Osteoblast (primary cell): ENCODE measurements around the gene RDM1. TPM values are rescaled to one million over a fixed set of nuclear protein-coding genes. Genes with fewer than 3 reads are reported as not detected.

Experiments used
- DNase-seq: peaks from one replicate; pipeline ENCODE4 v3.0.0; 2011; ENCODE audit warnings: low spot score, mixed read lengths; ENCODE audit not compliant: insufficient read length; ENCODE audit errors: missing footprints
- H2AFZ ChIP-seq: 2 replicates; pipeline ENCODE4 v1.6.0; 2011; ENCODE audit warnings: mild to moderate bottlenecking, low read length
- H3K27ac ChIP-seq: 2 replicates; pipeline ENCODE4 v1.5.1; 2011; ENCODE audit warnings: mild to moderate bottlenecking, low read depth, low read length, moderate library complexity
- H3K27me3 ChIP-seq: 2 replicates; pipeline ENCODE4 v1.6.0; 2012; ENCODE audit warnings: mild to moderate bottlenecking, control low read depth, inconsistent platforms, low read length, moderate library complexity; ENCODE audit not compliant: insufficient read depth
- H3K36me3 ChIP-seq: 2 replicates; pipeline ENCODE4 v1.5.1; 2011; ENCODE audit warnings: mild to moderate bottlenecking, low read length, control low read depth, moderate library complexity; ENCODE audit not compliant: insufficient read depth
- H3K4me1 ChIP-seq: 2 replicates; pipeline ENCODE4 v1.5.1; 2011; ENCODE audit warnings: mild to moderate bottlenecking, low read length, control low read depth, moderate library complexity; ENCODE audit not compliant: insufficient read depth
- H3K4me2 ChIP-seq: 2 replicates; pipeline ENCODE4 v1.6.0; 2011; ENCODE audit warnings: mild to moderate bottlenecking, low read length; ENCODE audit not compliant: insufficient read depth
- H3K4me3 ChIP-seq: fragments of 200-600 bp; sonication (generic); 3 replicates; pipeline ENCODE4 v1.5.1; 2012; ENCODE audit warnings: mild to moderate bottlenecking, low read length, inconsistent platforms; ENCODE audit not compliant: insufficient read depth
- H3K79me2 ChIP-seq: 2 replicates; pipeline ENCODE4 v1.6.0; 2012; ENCODE audit warnings: mild to moderate bottlenecking, low read length, control low read depth, inconsistent platforms; ENCODE audit not compliant: insufficient read depth
- H3K9me3 ChIP-seq: 2 replicates; pipeline ENCODE4 v1.5.1; 2011; ENCODE audit warnings: low read depth, low read length, control low read depth
- H4K20me1 ChIP-seq: 2 replicates; pipeline ENCODE4 v1.6.0; 2012; ENCODE audit warnings: mild to moderate bottlenecking, low read length, control low read depth; ENCODE audit not compliant: insufficient read depth
- total RNA-seq: library from RNA; depleted of rRNA; stranded (reverse); fragments of >200 nt; gene quantifications from 2 replicates; pipeline ENCODE4 v1.2.3, GENCODE V29; 2012
- TF ChIP-seq, protein P1 (sequence below): IDR thresholded peaks from 2 replicates; pipeline ENCODE4 v1.5.1; 2011; ENCODE audit warnings: mild to moderate bottlenecking, low read depth, low read length, moderate library complexity; ENCODE audit errors: extremely low read depth

Gene RDM1
- total RNA-seq, 1 donor: 0.36 TPM

DNA sequence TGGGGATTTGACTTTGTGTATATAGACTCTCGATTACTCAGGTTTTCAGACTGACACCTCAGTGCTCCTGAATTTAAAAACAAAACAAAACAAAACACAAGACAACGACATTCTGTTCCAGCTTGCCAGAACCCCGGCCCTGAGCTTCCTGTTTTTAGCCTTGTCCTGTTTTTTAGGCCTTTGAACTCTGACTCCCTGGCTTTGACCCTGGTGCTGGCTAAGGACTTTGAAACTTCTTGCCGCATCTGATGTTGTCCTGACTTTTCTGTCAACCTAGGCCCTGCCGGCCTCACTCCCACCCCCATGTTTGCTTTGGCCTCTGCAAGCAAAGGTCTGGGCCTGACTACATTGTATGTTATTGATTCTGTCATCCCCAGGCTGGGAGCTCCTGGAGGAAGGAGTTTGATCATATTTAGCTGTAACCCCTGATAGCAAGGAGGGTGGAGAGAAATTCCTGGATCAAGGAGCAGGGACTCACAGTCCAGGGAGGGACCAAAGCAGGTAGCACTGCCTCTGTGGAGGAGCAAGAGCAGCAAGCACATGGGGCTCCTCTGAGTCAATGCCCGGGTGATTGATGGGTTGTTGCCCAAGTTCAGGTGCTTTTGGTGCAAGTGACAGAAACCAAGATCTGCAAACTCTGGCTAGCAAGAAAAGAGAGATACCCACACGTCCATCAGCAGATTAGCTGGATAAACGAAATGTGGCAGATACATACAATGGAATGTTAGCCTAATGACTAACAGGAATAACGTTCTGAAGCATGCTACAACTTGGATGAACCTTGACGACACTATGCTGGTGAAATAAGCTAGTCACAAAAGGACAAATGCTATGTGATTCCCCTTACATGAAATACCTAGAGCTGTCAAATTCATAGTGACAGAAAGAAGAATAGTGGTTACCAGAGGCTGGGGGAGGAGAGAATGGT, 43.0 kb upstream of the RDM1 start:
- H3K4me1 ChIP-seq: peaks cover 6% of the 10 kb centered on the region
- TF ChIP-seq, protein P1, sequence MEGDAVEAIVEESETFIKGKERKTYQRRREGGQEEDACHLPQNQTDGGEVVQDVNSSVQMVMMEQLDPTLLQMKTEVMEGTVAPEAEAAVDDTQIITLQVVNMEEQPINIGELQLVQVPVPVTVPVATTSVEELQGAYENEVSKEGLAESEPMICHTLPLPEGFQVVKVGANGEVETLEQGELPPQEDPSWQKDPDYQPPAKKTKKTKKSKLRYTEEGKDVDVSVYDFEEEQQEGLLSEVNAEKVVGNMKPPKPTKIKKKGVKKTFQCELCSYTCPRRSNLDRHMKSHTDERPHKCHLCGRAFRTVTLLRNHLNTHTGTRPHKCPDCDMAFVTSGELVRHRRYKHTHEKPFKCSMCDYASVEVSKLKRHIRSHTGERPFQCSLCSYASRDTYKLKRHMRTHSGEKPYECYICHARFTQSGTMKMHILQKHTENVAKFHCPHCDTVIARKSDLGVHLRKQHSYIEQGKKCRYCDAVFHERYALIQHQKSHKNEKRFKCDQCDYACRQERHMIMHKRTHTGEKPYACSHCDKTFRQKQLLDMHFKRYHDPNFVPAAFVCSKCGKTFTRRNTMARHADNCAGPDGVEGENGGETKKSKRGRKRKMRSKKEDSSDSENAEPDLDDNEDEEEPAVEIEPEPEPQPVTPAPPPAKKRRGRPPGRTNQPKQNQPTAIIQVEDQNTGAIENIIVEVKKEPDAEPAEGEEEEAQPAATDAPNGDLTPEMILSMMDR: no peak
- no peaks in the 10 kb centered on the region for H3K79me2 ChIP-seq
- H3K9me3 ChIP-seq: no peaks in the 10 kb centered on the region
- H2AFZ ChIP-seq: peak overlapping the region; percentile 53
- H3K4me2 ChIP-seq: no peak overlapping the region
- no peaks in the 10 kb centered on the region for H3K36me3 ChIP-seq
- DNase-seq: peak; percentile 18
- H3K27me3 ChIP-seq: no peaks in the 10 kb centered on the region
- H3K27ac ChIP-seq: no peak overlapping the region
- no peaks in the 10 kb centered on the region for H4K20me1 ChIP-seq
- no peak overlapping the region for H3K4me3 ChIP-seq

DNA sequence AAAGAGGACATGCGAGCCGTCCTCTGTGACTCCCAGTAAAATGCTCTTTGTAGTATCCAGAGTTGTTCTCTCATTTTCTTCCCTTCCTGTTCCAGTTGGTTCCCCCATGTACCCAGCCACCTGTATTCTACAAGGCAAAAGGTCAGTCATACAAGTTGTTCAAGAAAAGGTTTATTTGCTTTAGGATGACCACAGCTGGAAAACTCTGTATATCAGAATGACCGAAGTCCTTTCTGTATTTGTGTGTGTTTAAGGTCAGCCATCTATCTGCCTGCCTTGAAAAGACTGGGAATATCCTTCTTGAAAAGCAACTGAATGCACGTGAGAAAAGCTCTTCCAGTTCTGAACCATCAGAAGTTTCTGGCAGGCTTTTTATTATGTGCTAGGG, 42.4 kb upstream of the RDM1 start:
- TF ChIP-seq, protein P1: no peak
- peak overlapping the region; percentile 53 for H2AFZ ChIP-seq
- H3K79me2 ChIP-seq: no peaks in the 10 kb centered on the region
- no peaks in the 10 kb centered on the region for H3K36me3 ChIP-seq
- no peak overlapping the region for H3K27ac ChIP-seq
- H3K4me1 ChIP-seq: peaks cover 6% of the 10 kb centered on the region
- no peaks in the 10 kb centered on the region for H3K27me3 ChIP-seq
- H3K4me3 ChIP-seq: no peak overlapping the region
- DNase-seq: no peak
- H3K9me3 ChIP-seq: no peaks in the 10 kb centered on the region
- no peak overlapping the region for H3K4me2 ChIP-seq
- no peaks in the 10 kb centered on the region for H4K20me1 ChIP-seq

DNA sequence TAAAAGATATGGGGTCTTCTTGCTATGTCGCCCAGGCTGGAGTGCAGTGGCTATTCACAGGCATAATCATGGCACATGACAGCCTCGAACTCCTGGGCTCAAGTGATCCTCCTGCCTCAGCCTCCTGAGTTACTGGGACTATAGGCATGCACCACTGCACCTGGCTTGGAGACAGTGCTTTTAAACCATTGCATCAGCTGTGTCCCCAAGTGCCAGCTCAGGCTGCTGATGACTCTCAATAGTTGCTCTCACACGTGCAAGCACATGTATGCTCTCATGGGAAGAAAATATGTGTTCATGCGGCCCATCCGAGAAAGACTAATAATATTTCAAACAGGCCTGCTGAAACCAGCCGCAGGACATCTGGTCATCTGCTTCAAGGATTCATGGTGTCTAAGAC, 42.0 kb upstream of the RDM1 start:
- Histone ChIP-seq H2AFZ (no peak overlapping the region), H4K20me1 (no peaks in the 10 kb centered on the region), H3K27me3 (no peaks in the 10 kb centered on the region), H3K9me3 (no peaks in the 10 kb centered on the region), H3K4me1 (peaks cover 6% of the 10 kb centered on the region), H3K4me3 (no peak overlapping the region), H3K4me2 (no peak overlapping the region), H3K79me2 (no peaks in the 10 kb centered on the region), H3K27ac (no peak overlapping the region), H3K36me3 (no peaks in the 10 kb centered on the region)
- TF ChIP-seq, protein P1: no peak
- no peak for DNase-seq

DNA sequence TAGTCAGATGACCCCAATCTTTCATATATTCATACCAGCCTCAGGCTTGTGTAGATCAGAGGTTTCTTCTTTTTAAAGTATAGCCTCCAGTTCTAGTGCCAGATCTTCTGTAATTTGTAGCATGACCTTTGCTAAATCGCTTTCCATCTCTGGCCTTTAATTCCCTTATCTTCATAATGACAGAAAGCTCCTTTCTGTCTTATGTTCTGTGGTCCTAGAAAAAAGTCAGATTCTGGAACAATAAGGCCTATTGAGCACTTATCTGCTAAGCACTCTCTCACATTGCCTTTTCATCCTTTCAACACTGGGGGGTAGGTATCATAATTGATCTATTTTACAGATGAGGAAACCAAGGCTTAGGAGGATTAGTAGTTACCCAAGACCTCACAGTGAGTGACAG, 41.5 kb upstream of the RDM1 start:
- no peak for DNase-seq

More for the DNA sequence above, 41.5 kb upstream of the RDM1 start:
- no peak overlapping the region for H3K27ac ChIP-seq
- TF ChIP-seq, protein P1: no peak
- H3K36me3 ChIP-seq: no peaks in the 10 kb centered on the region
- no peak overlapping the region for H2AFZ ChIP-seq
- H3K79me2 ChIP-seq: no peaks in the 10 kb centered on the region
- no peak overlapping the region for H3K4me2 ChIP-seq
- no peaks in the 10 kb centered on the region for H4K20me1 ChIP-seq
- H3K4me1 ChIP-seq: peaks cover 6% of the 10 kb centered on the region
- no peak overlapping the region for H3K4me3 ChIP-seq
- no peaks in the 10 kb centered on the region for H3K9me3 ChIP-seq
- no peaks in the 10 kb centered on the region for H3K27me3 ChIP-seq
